HG03520 (cell line): Measurements from ENCODE around the gene EID2B.

ENCODE experiments used
- ATAC-seq: cut with Tn5 transposase; IDR thresholded peaks from one replicate; pipeline ENCODE4 v1.9.1; 2021; ENCODE audit warnings: mild to moderate bottlenecking, moderate library complexity; ENCODE audit not compliant: unreplicated experiment

EID2B gene

DNA sequence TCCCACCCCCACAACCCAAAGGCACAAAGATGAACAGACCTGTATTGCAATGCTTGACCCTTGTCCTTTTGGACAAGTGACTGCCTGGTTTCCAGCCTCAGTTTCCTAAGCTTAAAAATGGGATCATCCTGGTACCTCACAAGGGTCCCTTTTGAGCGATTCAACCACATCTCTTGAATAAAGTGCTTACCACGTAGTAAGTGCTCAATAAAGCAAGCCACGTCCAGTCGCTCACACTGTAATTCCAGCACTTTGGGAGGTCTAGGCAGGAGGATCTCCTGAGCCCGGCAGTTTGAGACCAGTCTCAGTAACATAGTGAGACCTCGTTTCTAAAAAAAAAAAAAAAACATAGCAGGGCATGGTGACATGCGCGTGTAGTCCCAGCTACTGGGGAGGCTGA lies 32.7 kb downstream of the EID2B start:
- no peak for ATAC-seq

DNA sequence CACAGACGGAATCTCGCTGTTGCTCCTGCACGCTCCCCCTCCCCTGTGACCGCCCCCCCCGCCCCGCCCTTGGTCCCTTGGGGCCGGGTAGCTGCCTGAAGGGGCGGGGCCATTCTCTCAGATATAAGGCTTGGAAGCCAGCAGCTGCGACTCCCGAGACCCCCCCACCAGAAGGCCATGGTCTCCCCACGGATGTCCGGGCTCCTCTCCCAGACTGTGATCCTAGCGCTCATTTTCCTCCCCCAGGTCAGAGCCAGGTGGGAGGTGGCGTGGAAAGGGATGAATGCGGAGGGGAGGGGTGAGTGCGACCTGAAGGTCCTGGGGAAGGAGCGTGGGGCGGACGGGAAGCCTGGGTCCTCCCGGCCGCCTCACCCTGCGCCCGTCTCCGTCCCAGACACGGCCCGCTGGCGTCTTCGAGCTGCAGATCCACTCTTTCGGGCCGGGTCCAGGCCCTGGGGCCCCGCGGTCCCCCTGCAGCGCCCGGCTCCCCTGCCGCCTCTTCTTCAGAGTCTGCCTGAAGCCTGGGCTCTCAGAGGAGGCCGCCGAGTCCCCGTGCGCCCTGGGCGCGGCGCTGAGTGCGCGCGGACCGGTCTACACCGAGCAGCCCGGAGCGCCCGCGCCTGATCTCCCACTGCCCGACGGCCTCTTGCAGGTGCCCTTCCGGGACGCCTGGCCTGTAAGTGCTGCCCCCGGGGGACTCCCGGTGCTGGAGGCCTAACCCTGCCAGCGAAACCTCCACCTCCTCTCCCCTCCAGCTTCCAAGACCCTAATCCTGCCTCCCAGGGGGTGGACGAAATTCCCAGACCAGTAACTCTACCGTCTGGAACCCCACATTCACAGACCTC lies 33.6 kb downstream of the EID2B start, which contains the start of gene DLL3:
Gene DLL3 (plus strand): TSS at position 150 of the 845 bp plus-strand sequence. CDS start 28 bp downstream, at position 178.
- ATAC-seq: no peak

DNA sequence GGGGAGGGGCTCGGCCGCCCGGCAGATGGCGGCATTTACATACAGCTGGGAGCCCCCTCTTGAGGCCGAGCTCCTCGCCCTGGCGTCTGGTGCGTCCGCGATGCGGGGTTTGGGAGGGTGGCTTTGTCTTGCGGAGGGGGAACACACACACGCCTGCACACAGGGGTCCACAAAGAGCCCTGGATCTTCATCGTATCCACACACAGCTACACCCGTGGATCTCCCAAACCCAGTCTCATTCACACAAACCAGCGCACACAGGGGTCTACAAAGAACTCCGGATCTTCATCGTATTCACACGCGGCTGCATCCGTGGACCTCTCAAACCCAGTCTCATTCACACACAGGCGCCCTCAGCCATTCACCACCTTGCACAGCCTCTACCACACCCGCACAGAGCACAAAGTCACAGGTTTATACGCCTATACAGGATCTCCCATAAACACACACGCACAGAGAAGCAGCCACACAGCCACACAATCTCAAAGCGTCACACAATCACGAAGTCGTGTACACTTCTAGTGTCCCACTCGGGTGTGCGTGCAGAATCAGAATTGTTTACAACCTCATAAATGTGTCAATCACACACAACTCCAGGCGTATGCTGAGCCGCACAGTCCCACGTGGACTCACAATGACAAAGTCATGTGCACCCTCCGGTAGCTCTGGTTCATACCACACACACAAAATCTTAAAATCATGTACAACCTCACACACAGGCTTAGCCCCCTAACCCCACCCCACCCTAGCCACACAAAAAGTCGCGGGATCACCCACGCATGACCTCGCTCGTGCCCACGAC lies 34.5 kb downstream of the EID2B start:
- no peak for ATAC-seq

DNA sequence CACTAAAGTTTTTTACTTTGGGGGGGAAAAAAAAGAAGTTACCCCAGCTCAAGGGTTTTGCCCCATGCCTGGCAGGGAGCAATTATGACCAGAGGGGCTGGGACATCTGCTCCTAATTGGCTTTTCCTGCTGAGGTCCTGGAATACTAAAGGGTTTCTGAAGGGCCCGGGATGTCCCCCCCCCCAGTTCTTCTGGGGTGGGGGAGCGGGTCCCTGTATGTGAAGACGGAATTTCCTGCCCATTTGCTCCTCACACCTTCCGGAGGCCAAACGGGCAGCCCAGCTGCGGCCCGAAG lies 35.0 kb downstream of the EID2B start:
- no peak for ATAC-seq

DNA sequence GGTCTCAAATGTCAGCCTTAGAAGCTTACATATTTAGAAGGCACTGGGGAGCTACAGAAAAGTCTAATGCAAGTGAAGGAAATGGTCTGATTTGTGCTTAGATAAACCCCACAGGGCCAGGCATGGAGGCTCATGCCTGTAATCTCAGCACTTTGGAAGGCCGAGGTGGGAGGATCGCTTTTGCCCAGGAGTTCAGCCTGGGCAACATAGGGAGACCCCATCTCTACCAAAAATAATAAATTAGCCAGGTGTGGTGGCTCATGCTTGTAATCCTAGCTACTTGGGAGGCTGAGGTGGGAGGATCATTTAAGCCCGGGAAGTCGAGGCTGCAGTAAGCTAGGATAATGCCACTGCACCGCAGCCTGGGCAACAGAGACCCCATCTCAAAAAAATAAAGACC lies 36.6 kb downstream of the EID2B start:
- no peak for ATAC-seq

DNA sequence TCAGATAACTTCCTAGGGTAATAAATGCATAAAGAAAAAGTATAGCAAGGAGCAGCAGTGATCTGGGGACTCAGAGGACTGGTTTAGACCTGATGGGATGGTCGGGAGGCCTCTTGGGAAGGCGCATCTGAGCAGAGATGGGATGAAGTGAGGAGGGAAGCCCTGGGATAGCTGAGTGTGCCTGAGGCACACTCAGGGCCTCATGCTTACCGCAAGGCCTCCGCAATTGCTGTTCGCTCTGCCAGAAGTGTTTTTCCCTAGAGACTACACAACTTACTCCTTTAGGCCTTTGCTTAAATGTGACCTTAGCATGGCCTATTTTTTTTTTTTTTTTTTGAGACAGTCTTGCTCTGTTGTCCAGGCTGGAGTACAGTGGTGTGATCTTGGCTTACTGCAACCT lies 38.0 kb downstream of the EID2B start:
- ATAC-seq: no peak

DNA sequence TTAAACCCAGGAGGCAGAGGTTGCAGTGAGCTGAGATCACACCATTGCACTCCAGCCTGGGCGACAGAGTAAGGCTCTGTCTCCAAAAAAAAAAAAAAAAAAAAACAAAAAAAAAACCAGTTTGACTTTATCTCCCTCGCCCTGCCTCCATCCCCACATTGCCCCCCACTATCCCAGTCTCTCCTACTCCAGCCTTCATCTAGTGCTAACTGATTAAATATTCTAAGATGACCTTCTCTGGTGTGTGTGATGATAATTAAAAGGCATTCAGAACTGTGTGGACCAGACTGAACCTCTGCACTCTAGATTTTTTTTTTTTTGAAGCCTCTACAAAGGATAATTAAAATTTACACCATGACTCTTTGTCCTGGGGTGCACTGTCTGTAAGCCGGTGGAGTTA lies 39.9 kb downstream of the EID2B start:
- ATAC-seq: no peak

DNA sequence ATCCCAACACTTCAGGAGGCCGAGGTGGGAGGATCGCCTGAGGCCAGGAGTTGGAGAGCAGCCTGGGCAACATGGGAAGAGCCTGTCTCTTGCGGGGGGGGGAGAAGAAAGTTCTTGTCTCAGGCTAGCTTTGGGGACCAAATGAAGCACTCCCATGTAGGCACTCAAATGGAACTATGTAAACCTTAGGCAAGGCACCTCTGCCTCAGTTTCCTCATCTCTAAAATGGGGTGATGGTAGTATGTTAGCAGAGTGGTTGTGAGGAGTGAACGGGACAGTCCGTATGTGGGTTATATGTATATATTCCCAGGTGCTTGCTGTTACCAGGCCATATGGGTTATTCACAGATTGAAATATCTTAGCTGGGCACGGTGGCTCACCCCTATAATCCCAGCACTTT lies 40.4 kb downstream of the EID2B start:
- ATAC-seq: no peak

DNA sequence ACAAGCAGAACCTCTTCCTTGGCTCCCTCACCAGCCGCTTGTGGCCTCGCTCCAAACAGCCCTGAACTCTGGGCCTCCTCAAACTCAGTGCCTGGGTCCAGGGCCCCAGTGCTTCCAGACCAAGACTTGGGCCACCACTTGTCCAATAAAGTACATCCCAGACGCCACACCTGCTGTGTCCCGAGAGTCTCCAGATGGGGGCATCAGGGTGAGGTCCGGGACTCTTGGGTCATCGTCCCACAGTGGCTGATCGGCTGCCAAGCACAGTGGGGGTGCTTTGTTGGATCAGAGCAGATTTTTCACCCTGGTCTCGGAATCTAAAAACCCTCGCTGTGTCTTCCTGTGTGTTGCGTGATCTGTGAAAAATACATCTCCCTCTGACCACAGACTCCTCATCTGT lies 42.9 kb downstream of the EID2B start:
- no peak for ATAC-seq

DNA sequence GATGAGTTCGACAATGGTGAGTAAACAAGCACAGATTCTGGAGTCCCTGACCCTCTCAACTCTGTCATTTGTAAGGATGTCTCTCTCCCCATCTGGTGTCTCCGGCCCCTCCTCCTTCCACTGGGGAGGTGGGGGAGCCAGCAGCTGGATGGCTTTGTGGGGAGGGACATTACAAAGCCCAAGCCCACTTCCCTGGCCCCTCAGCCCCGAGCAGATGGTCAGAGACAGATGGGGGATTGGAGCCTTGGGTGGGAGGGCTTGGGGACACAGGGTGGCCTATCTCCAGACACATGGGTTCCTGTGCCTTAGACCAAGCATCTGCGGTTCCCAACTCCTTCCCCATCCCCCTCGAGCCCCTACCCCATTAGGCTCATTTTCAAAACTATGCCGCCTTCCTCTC lies 49.5 kb downstream of the EID2B start:
- ATAC-seq: no peak

DNA sequence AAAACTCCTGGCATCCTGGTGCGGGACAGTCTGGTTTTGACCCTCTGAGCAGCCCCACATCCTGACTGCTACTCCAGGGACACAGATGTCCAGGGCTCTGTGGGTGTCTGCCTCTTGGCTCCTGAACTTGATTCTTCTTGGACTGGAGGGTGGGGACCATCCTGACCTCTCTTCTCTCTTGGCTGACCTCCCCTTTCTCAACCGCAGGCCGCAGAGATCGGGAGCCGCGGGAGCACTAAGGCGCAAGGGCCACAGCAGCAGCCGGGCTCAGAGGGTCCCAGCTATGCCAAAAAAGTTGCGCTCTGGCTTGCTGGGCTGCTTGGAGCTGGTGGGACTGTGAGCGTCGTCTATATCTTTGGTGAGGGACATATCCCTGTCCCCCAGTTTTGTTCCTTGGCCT lies 51.0 kb downstream of the EID2B start:
- no peak for ATAC-seq

DNA sequence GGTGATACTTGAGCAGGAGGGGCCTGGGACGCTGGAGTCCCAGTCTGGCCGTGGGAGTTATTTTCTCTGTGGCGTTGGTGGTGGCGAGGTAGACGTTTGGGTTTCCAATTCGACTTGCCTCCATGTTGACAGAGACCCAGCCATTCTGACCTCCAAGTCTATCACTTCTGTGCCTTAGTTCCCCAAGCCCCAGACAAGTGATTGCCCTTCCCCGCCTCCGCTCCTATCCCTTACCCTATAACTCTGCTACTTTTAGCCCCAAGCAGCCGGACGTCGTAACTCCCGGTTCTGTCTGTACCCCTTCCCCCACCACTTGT lies 51.5 kb downstream of the EID2B start:
- ATAC-seq: no peak
